Stimulated activated CD8-positive, alpha-beta memory T cell treated with anti-CD3 and anti-CD28 coated beads, Interleukin-7, amount 100 ng/mL, for 1 hour (primary cell): ENCODE data around the gene HK1.
A peak's percentile ranks its signal among the peaks of the same experiment; 100 is the strongest.
"Not testable (repeated sequence)": the region's sequence is repeated elsewhere in the genome, so short reads cannot be mapped to it uniquely, and the experiment has no call there.

Source experiments
- DNase-seq, 2 donors: peaks; one replicate each; pipeline ENCODE4 v3.0.0-alpha.2; 2020; ENCODE audit warnings: low read depth in 2 of 2

Gene HK1

GRCh38 chr10:69450395-69450794 is 172.1 kb downstream of the HK1 start:
- DNase-seq: not testable (repeated sequence)

- DNase-seq: peak; percentile 53
Observed at GRCh38 chr10:69451209-69451783, 173.0 kb downstream of the HK1 start, which contains the start of gene TSPAN15. TSS of gene TSPAN15 (plus strand) at chr10:69451465. CDS start at chr10:69451595, 130 bp downstream.
